EH (cell line): ENCODE results near the gene DEPDC1B.
"Not testable (repeated sequence)": the region's sequence is repeated elsewhere in the genome, so short reads cannot be mapped to it uniquely, and the experiment has no call there.

Experiments
- DNase-seq: peaks from one replicate; pipeline ENCODE4 v3.0.0-alpha.2; 2015; ENCODE audit warnings: low read depth

Gene DEPDC1B

GRCh38 chr5:60699288-60699608 is 718 bp downstream of the DEPDC1B start:
- DNase-seq: no peak

GRCh38 chr5:60698336-60698735 is 1.6 kb downstream of the DEPDC1B start:
- peak; percentile 40 for DNase-seq

GRCh38 chr5:60690326-60690725 is 9.6 kb downstream of the DEPDC1B start:
- no peak for DNase-seq

GRCh38 chr5:60688980-60689379 is 11.0 kb downstream of the DEPDC1B start:
- DNase-seq: no peak

- peak; percentile 59 for DNase-seq
Observed at GRCh38 chr5:60687927-60688720, 11.8 kb downstream of the DEPDC1B start.

- DNase-seq: no peak
Observed at GRCh38 chr5:60686157-60686556, 13.8 kb downstream of the DEPDC1B start.

- DNase-seq: peak; percentile 35
Observed at GRCh38 chr5:60685700-60686099, 14.3 kb downstream of the DEPDC1B start.

GRCh38 chr5:60685028-60685427 is 14.9 kb downstream of the DEPDC1B start:
- no peak for DNase-seq

GRCh38 chr5:60682007-60682406 is 18.0 kb downstream of the DEPDC1B start:
- DNase-seq: not testable (repeated sequence)

- DNase-seq: no peak
Observed at GRCh38 chr5:60679816-60680215, 20.1 kb downstream of the DEPDC1B start.

- DNase-seq: peak; percentile 61
Observed at GRCh38 chr5:60677850-60678664, 21.9 kb downstream of the DEPDC1B start.

GRCh38 chr5:60675286-60675685 is 24.7 kb downstream of the DEPDC1B start:
- DNase-seq: no peak

GRCh38 chr5:60674251-60675069 is 25.5 kb downstream of the DEPDC1B start:
- DNase-seq: peak; percentile 6

- DNase-seq: no peak
Observed at GRCh38 chr5:60673334-60673733, 26.6 kb downstream of the DEPDC1B start.

- DNase-seq: no peak
Observed at GRCh38 chr5:60672693-60673264, 27.2 kb downstream of the DEPDC1B start.

GRCh38 chr5:60671899-60672692 is 27.9 kb downstream of the DEPDC1B start:
- DNase-seq: no peak

GRCh38 chr5:60670749-60671148 is 29.2 kb downstream of the DEPDC1B start:
- DNase-seq: no peak

- DNase-seq: peak; percentile 47
Observed at GRCh38 chr5:60668686-60669304, 31.2 kb downstream of the DEPDC1B start.

- DNase-seq: peak; percentile 92
Observed at GRCh38 chr5:60651872-60652620, 47.9 kb downstream of the DEPDC1B start.

GRCh38 chr5:60649288-60649917 is 50.6 kb downstream of the DEPDC1B start:
- DNase-seq: peak; percentile 58
